NT2/D1 (cell line): ENCODE results near the gene NPAS3.

Experiments
- SUZ12 ChIP-seq: IDR thresholded peaks from 2 replicates; pipeline ENCODE4 v1.6.1; 2011; ENCODE audit not compliant: insufficient read length, insufficient read depth; ENCODE audit errors: extremely low read depth
- YY1 ChIP-seq: IDR thresholded peaks from 2 replicates; pipeline ENCODE4 v1.6.1; 2011; ENCODE audit not compliant: insufficient read length, insufficient read depth
- ZNF274 ChIP-seq: IDR thresholded peaks from 2 replicates; pipeline ENCODE4 v1.6.1; 2011; ENCODE audit warnings: mild to moderate bottlenecking, low read depth, low read length

DNA sequence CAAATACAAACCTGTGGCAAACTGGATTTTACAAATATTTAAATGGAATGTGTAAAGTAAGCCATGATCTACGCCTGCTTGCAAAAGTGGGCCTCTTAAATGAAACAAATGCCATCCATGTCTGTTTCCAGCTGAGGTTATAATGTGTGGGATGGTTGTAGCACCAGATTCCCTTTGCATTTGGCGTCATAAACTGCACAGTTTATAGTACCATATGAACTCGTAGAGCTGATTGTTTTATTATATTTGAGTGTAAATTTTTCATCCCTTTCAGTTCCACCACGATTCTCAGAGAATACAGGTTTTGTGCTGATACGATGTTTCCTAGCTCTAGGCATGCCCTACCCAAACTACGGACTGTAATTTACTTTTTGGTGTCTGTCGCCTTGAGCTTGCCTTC, 637.3 kb downstream of the NPAS3 start:
- TF ChIP-seq YY1, result no peak
- TF ChIP-seq SUZ12, result no peak
- no peak for TF ChIP-seq ZNF274
